ENCODE measurements around the gene RDH13.
"Not testable (repeated sequence)": the region's sequence is repeated elsewhere in the genome, so short reads cannot be mapped to it uniquely, and the experiment has no call there.

RDH13 gene

DNA sequence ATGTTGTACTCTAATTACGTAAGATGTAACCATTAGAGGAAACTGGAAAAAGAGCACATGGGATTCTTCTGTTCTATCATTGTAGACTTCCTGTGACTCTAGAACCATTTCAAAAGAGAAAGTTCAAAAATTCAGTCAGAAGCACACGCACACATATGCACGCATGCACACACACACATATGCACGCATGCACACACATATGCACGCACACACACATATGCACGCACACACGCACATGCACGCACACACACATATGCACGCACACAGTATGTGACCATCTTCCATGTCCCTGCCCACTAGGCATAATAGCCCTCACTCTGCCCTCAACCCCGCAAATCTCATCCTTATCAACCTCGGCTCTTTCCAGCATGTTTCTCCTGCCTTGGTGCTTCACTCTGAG, 38.8 kb downstream of the RDH13 start:
- Histone ChIP-seq H3K27me3 (ENCODE audit: insufficient read depth, low read length, poor library complexity) (no peaks in the 10 kb centered on the region), H4K20me1 (ENCODE audit: insufficient read depth, low read length) (peaks cover 8% of the 10 kb centered on the region; the same call in 1 of the 2 replicates), H3K4me3 (ENCODE audit: low read depth in 1 of 2, low read length in 2 of 2) (no peak overlapping the region), H3K9me3 (ENCODE audit: insufficient read depth, low read length, severe bottlenecking) (peaks cover 7% of the 10 kb centered on the region), H3K36me3 (ENCODE audit: insufficient read depth, low read length) (0 out of 2 replicates have a peak, but pooled peaks cover 3% of the 10 kb centered on the region), H3K4me1 (ENCODE audit: insufficient read depth, low read length) (no peaks in the 10 kb centered on the region), H3K79me2 (ENCODE audit: insufficient read depth, low read length) (peaks cover 20% of the 10 kb centered on the region), H2AFZ (ENCODE audit: low read depth, low read length) (no peak overlapping the region), H3K27ac (ENCODE audit: low read length) (no peak overlapping the region), H3K9ac (ENCODE audit: low read depth, low read length) (no peak overlapping the region), H3K4me2 (ENCODE audit: insufficient read depth, low read length) (no peak overlapping the region)
- no peak for DNase-seq
- ATAC-seq (ENCODE audit: insufficient read depth, low read depth) = no peak
- no peak for TF ChIP-seq EZH2 (IDR thresholded peaks at IDR 0.05; ENCODE audit: borderline replicate concordance, low read depth, low read length, severe bottlenecking)
- TF ChIP-seq, protein P1, sequence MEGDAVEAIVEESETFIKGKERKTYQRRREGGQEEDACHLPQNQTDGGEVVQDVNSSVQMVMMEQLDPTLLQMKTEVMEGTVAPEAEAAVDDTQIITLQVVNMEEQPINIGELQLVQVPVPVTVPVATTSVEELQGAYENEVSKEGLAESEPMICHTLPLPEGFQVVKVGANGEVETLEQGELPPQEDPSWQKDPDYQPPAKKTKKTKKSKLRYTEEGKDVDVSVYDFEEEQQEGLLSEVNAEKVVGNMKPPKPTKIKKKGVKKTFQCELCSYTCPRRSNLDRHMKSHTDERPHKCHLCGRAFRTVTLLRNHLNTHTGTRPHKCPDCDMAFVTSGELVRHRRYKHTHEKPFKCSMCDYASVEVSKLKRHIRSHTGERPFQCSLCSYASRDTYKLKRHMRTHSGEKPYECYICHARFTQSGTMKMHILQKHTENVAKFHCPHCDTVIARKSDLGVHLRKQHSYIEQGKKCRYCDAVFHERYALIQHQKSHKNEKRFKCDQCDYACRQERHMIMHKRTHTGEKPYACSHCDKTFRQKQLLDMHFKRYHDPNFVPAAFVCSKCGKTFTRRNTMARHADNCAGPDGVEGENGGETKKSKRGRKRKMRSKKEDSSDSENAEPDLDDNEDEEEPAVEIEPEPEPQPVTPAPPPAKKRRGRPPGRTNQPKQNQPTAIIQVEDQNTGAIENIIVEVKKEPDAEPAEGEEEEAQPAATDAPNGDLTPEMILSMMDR (IDR thresholded peaks at IDR 0.05; ENCODE audit: borderline replicate concordance, extremely low read depth, low read length, poor library complexity, severe bottlenecking) = no peak

DNA sequence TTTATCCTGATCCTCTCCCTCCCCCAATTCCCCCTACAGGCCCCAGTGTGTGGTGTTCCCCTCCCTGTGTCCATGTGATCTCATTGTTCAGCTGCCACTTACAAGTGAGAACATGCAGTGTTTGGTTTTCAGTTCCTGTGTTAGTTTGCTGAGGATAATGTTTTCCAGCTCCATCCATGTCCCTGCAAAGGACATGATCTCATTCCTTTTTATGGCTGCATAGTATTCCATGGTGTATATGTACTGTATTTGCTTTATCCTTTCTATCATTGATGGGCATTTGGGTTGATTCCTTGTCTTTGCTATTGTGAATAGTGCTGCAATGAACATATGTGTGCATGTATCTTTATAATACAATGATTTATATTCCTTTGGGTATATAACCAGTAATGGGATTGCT, 42.6 kb downstream of the RDH13 start:
- peaks cover 19% of the 10 kb centered on the region for H3K79me2 ChIP-seq (ENCODE audit: insufficient read depth, low read length)

DNA sequence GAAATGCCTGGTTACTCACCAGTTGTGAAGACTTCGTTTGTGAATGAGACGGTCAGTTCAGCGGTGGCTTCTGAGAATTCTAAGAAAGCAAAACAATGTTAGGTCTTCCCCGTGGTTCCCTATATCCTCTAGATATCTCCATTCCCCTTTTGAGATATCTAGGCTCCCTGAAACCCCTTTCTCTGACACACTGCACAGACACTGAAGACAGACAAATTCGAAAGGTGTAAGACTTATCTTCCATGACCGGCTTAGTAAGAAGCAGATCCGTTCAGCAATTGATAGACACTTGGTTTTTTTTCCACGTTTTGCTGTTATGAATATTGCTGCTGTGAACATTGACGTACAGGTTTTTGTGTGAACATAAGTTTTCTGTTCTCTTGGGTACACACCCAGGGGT, 44.3 kb downstream of the RDH13 start:
- Histone ChIP-seq H3K27me3 (ENCODE audit: insufficient read depth, low read length, poor library complexity) (no peaks in the 10 kb centered on the region), H3K4me1 (ENCODE audit: insufficient read depth, low read length) (no peaks in the 10 kb centered on the region), H3K79me2 (ENCODE audit: insufficient read depth, low read length) (peaks cover 27% of the 10 kb centered on the region; the same call in 1 of the 2 replicates), H3K9me3 (ENCODE audit: insufficient read depth, low read length, severe bottlenecking) (no peaks in the 10 kb centered on the region), H3K27ac (ENCODE audit: low read length) (no peak overlapping the region), H3K4me2 (ENCODE audit: insufficient read depth, low read length) (no peak overlapping the region), H4K20me1 (ENCODE audit: insufficient read depth, low read length) (peaks cover 10% of the 10 kb centered on the region; the same call in 1 of the 2 replicates), H3K4me3 (ENCODE audit: low read depth in 1 of 2, low read length in 2 of 2) (no peak overlapping the region), H3K9ac (ENCODE audit: low read depth, low read length) (no peak overlapping the region), H2AFZ (ENCODE audit: low read depth, low read length) (no peak overlapping the region), H3K36me3 (ENCODE audit: insufficient read depth, low read length) (peaks cover 6% of the 10 kb centered on the region; the same call in 1 of the 2 replicates)
- ATAC-seq (ENCODE audit: insufficient read depth, low read depth) (no peak), DNase-seq (no peak)
- TF ChIP-seq EZH2 (IDR thresholded peaks at IDR 0.05; ENCODE audit: borderline replicate concordance, low read depth, low read length, severe bottlenecking) = no peak
- TF ChIP-seq, protein P1 (IDR thresholded peaks at IDR 0.05; ENCODE audit: borderline replicate concordance, extremely low read depth, low read length, poor library complexity, severe bottlenecking) = no peak

More for the DNA sequence above, 42.6 kb downstream of the RDH13 start:
- not testable (repeated sequence) for H3K4me2 ChIP-seq (ENCODE audit: insufficient read depth, low read length); DNase-seq; H2AFZ ChIP-seq (ENCODE audit: low read depth, low read length); H3K27ac ChIP-seq (ENCODE audit: low read length); ATAC-seq (ENCODE audit: insufficient read depth, low read depth); H3K9me3 ChIP-seq (ENCODE audit: insufficient read depth, low read length, severe bottlenecking); H3K9ac ChIP-seq (ENCODE audit: low read depth, low read length); H3K27me3 ChIP-seq (ENCODE audit: insufficient read depth, low read length, poor library complexity); H3K4me1 ChIP-seq (ENCODE audit: insufficient read depth, low read length); H4K20me1 ChIP-seq (ENCODE audit: insufficient read depth, low read length); H3K36me3 ChIP-seq (ENCODE audit: insufficient read depth, low read length); H3K4me3 ChIP-seq (ENCODE audit: low read depth in 1 of 2, low read length in 2 of 2)

DNA sequence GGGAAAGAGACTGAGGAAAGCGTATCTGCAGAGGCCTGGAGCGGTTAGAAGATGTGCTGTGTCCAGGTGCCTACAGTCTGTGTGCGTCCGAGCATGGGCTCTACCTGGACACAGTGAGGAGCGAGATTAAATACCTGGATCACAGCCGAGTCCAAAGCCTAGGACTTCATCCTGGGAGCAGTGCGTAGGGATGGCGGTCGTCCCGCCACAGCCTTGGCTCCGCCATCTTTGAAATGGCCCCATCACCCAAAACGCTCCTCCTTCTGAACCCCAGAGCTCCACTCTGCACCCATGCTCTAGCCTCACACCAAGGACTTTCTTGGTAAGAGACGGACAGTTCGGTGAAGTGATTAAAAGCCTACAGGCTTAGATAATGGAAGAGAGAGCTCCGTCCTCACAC, 44.7 kb downstream of the RDH13 start:
- H3K4me1 ChIP-seq (ENCODE audit: insufficient read depth, low read length) = no peaks in the 10 kb centered on the region
- no peak for TF ChIP-seq EZH2 (IDR thresholded peaks at IDR 0.05; ENCODE audit: borderline replicate concordance, low read depth, low read length, severe bottlenecking)
- TF ChIP-seq, protein P1 (IDR thresholded peaks at IDR 0.05; ENCODE audit: borderline replicate concordance, extremely low read depth, low read length, poor library complexity, severe bottlenecking) = no peak
- H3K79me2 ChIP-seq (ENCODE audit: insufficient read depth, low read length) = peaks cover 29% of the 10 kb centered on the region; the same call in 1 of the 2 replicates
- peaks cover 6% of the 10 kb centered on the region; the same call in 1 of the 2 replicates for H3K36me3 ChIP-seq (ENCODE audit: insufficient read depth, low read length)
- H4K20me1 ChIP-seq (ENCODE audit: insufficient read depth, low read length) = peaks cover 10% of the 10 kb centered on the region; the same call in 1 of the 2 replicates
- H3K27ac ChIP-seq (ENCODE audit: low read length) = no peak overlapping the region
- no peak overlapping the region for H2AFZ ChIP-seq (ENCODE audit: low read depth, low read length)
- no peaks in the 10 kb centered on the region for H3K27me3 ChIP-seq (ENCODE audit: insufficient read depth, low read length, poor library complexity)
- H3K9ac ChIP-seq (ENCODE audit: low read depth, low read length) = no peak overlapping the region
- H3K9me3 ChIP-seq (ENCODE audit: insufficient read depth, low read length, severe bottlenecking) = no peaks in the 10 kb centered on the region
- no peak overlapping the region for H3K4me3 ChIP-seq (ENCODE audit: low read depth in 1 of 2, low read length in 2 of 2)
- ATAC-seq (ENCODE audit: insufficient read depth, low read depth) (no peak), DNase-seq (no peak)
- H3K4me2 ChIP-seq (ENCODE audit: insufficient read depth, low read length) = no peak overlapping the region

All from DND-41 (cell line).